ENCODE results near the gene APOL3.
"Not testable (repeated sequence)": the region's sequence is repeated elsewhere in the genome, so short reads cannot be mapped to it uniquely, and the experiment has no call there.

Gene APOL3

GRCh38 chr22:36125434-36125833 is 35.1 kb downstream of the APOL3 start:
- TF ChIP-seq POLR2AphosphoS5 (IDR thresholded peaks at IDR 0.05; ENCODE audit: borderline replicate concordance, low read depth, low read length), result no peak
- TF ChIP-seq FOXP2 (optimal IDR thresholded peaks at IDR 0.05; ENCODE audit: control extremely low read depth, extremely low read length, insufficient read depth), result no peak
- TF ChIP-seq EZH2 (IDR thresholded peaks at IDR 0.05), result no peak
- Histone ChIP-seq H3K36me3 (ENCODE audit: insufficient read depth, low read length) (no peaks in the 10 kb centered on the region), H3K4me3 (no peak overlapping the region), H3K9ac (ENCODE audit: insufficient read length) (no peak overlapping the region), H3K27ac (no peak overlapping the region), H3K9me3 (ENCODE audit: low read depth, low read length) (no peaks in the 10 kb centered on the region)
- no peak for DNase-seq (ENCODE audit: low read depth, low spot score)

- no peaks in the 10 kb centered on the region for H3K9me3 ChIP-seq (ENCODE audit: low read depth, low read length)
- TF ChIP-seq EZH2 (IDR thresholded peaks at IDR 0.05) (no peak), POLR2AphosphoS5 (IDR thresholded peaks at IDR 0.05; ENCODE audit: borderline replicate concordance, low read depth, low read length) (no peak), FOXP2 (optimal IDR thresholded peaks at IDR 0.05; ENCODE audit: control extremely low read depth, extremely low read length, insufficient read depth) (no peak)
- H3K27ac ChIP-seq, result no peak overlapping the region
- H3K9ac ChIP-seq (ENCODE audit: insufficient read length), result no peak overlapping the region
- H3K4me3 ChIP-seq, result no peak overlapping the region
- no peak for DNase-seq (ENCODE audit: low read depth, low spot score)
- H3K36me3 ChIP-seq (ENCODE audit: insufficient read depth, low read length), result no peaks in the 10 kb centered on the region
Observed at GRCh38 chr22:36124666-36125065, 35.9 kb downstream of the APOL3 start.

- Histone ChIP-seq H3K9ac (ENCODE audit: insufficient read length) (peak overlapping the region; percentile 55), H3K4me3 (peak overlapping the region; percentile 23; the same call in 1 of the 2 replicates), H3K9me3 (ENCODE audit: low read depth, low read length) (no peaks in the 10 kb centered on the region), H3K27ac (peak overlapping the region; percentile 10; the same call in 1 of the 2 replicates), H3K36me3 (ENCODE audit: insufficient read depth, low read length) (no peaks in the 10 kb centered on the region)
- peak; percentile 96 for DNase-seq (ENCODE audit: low read depth, low spot score)
- TF ChIP-seq POLR2AphosphoS5 (IDR thresholded peaks at IDR 0.05; ENCODE audit: borderline replicate concordance, low read depth, low read length) (no peak), FOXP2 (optimal IDR thresholded peaks at IDR 0.05; ENCODE audit: control extremely low read depth, extremely low read length, insufficient read depth) (peak; percentile 27)
Observed at GRCh38 chr22:36123673-36124630, 36.6 kb downstream of the APOL3 start.

GRCh38 chr22:36120621-36121351 is 39.8 kb downstream of the APOL3 start:
- not testable (repeated sequence) for H3K36me3 ChIP-seq (ENCODE audit: insufficient read depth, low read length); H3K9ac ChIP-seq (ENCODE audit: insufficient read length); DNase-seq (ENCODE audit: low read depth, low spot score); H3K9me3 ChIP-seq (ENCODE audit: low read depth, low read length); H3K4me3 ChIP-seq; H3K27ac ChIP-seq

- Histone ChIP-seq H3K27ac (no peak overlapping the region), H3K36me3 (ENCODE audit: insufficient read depth, low read length) (no peaks in the 10 kb centered on the region), H3K9me3 (ENCODE audit: low read depth, low read length) (no peaks in the 10 kb centered on the region), H3K4me3 (no peak overlapping the region), H3K9ac (ENCODE audit: insufficient read length) (no peak overlapping the region)
- no peak for TF ChIP-seq EZH2 (IDR thresholded peaks at IDR 0.05)
- no peak for TF ChIP-seq FOXP2 (optimal IDR thresholded peaks at IDR 0.05; ENCODE audit: control extremely low read depth, extremely low read length, insufficient read depth)
- TF ChIP-seq POLR2AphosphoS5 (IDR thresholded peaks at IDR 0.05; ENCODE audit: borderline replicate concordance, low read depth, low read length), result no peak
- no peak for DNase-seq (ENCODE audit: low read depth, low spot score)
Observed at GRCh38 chr22:36117053-36117554, 43.5 kb downstream of the APOL3 start.

GRCh38 chr22:36116127-36116526 is 44.4 kb downstream of the APOL3 start:
- Histone ChIP-seq H3K9me3 (ENCODE audit: low read depth, low read length) (no peaks in the 10 kb centered on the region), H3K4me3 (no peak overlapping the region), H3K27ac (no peak overlapping the region), H3K36me3 (ENCODE audit: insufficient read depth, low read length) (no peaks in the 10 kb centered on the region), H3K9ac (ENCODE audit: insufficient read length) (no peak overlapping the region)
- no peak for TF ChIP-seq POLR2AphosphoS5 (IDR thresholded peaks at IDR 0.05; ENCODE audit: borderline replicate concordance, low read depth, low read length)
- no peak for TF ChIP-seq FOXP2 (optimal IDR thresholded peaks at IDR 0.05; ENCODE audit: control extremely low read depth, extremely low read length, insufficient read depth)
- no peak for TF ChIP-seq EZH2 (IDR thresholded peaks at IDR 0.05)
- DNase-seq (ENCODE audit: low read depth, low spot score), result no peak

- no peak overlapping the region for H3K4me3 ChIP-seq
- TF ChIP-seq FOXP2 (optimal IDR thresholded peaks at IDR 0.05; ENCODE audit: control extremely low read depth, extremely low read length, insufficient read depth) (no peak), EZH2 (IDR thresholded peaks at IDR 0.05) (no peak), POLR2AphosphoS5 (IDR thresholded peaks at IDR 0.05; ENCODE audit: borderline replicate concordance, low read depth, low read length) (no peak)
Observed at GRCh38 chr22:36113121-36113520, 47.4 kb downstream of the APOL3 start.

GRCh38 chr22:36111316-36111715 is 49.2 kb downstream of the APOL3 start:
- Histone ChIP-seq H3K9ac (ENCODE audit: insufficient read length) (no peak overlapping the region), H3K27ac (no peak overlapping the region), H3K9me3 (ENCODE audit: low read depth, low read length) (no peaks in the 10 kb centered on the region)

More at GRCh38 chr22:36113121-36113520, 47.4 kb downstream of the APOL3 start:
- H3K27ac ChIP-seq, result no peak overlapping the region
- no peaks in the 10 kb centered on the region for H3K9me3 ChIP-seq (ENCODE audit: low read depth, low read length)
- no peak overlapping the region for H3K9ac ChIP-seq (ENCODE audit: insufficient read length)
- DNase-seq (ENCODE audit: low read depth, low spot score), result no peak
- H3K36me3 ChIP-seq (ENCODE audit: insufficient read depth, low read length), result no peaks in the 10 kb centered on the region

More at GRCh38 chr22:36111316-36111715, 49.2 kb downstream of the APOL3 start:
- no peaks in the 10 kb centered on the region for H3K36me3 ChIP-seq (ENCODE audit: insufficient read depth, low read length)
- H3K4me3 ChIP-seq, result no peak overlapping the region
- TF ChIP-seq EZH2 (IDR thresholded peaks at IDR 0.05) (no peak), FOXP2 (optimal IDR thresholded peaks at IDR 0.05; ENCODE audit: control extremely low read depth, extremely low read length, insufficient read depth) (no peak), POLR2AphosphoS5 (IDR thresholded peaks at IDR 0.05; ENCODE audit: borderline replicate concordance, low read depth, low read length) (no peak)
- no peak for DNase-seq (ENCODE audit: low read depth, low spot score)
